ENCODE measurements around the gene PSEN1.

PSEN1 gene

GRCh38 chr14:73116079-73116665, 20.1 kb upstream of the PSEN1 start:
- no peak overlapping the region for H3K27ac ChIP-seq
- no peak for TF ChIP-seq CTCF (conservative IDR thresholded peaks at IDR 0.05)

GRCh38 chr14:73124180-73124894, 12.0 kb upstream of the PSEN1 start:
- H3K27ac ChIP-seq: no peak overlapping the region
- no peak for TF ChIP-seq CTCF (conservative IDR thresholded peaks at IDR 0.05)

GRCh38 chr14:73125169-73125588, 11.1 kb upstream of the PSEN1 start:
- no peak for TF ChIP-seq CTCF (conservative IDR thresholded peaks at IDR 0.05)
- no peak overlapping the region for H3K27ac ChIP-seq

- H3K27ac ChIP-seq: no peak overlapping the region
- TF ChIP-seq CTCF (conservative IDR thresholded peaks at IDR 0.05): no peak
Observed at GRCh38 chr14:73125746-73126145, 10.6 kb upstream of the PSEN1 start.

- H3K27ac ChIP-seq: no peak overlapping the region
- TF ChIP-seq CTCF (conservative IDR thresholded peaks at IDR 0.05): no peak
Observed at GRCh38 chr14:73133795-73134194, 2.5 kb upstream of the PSEN1 start.

GRCh38 chr14:73136085-73136386, 271 bp upstream of the PSEN1 start:
- no peak for TF ChIP-seq CTCF (conservative IDR thresholded peaks at IDR 0.05)
- peak overlapping the region; percentile 84 for H3K27ac ChIP-seq

GRCh38 chr14:73140811-73141323, 4.6 kb downstream of the PSEN1 start:
- no peak overlapping the region for H3K27ac ChIP-seq
- TF ChIP-seq CTCF (conservative IDR thresholded peaks at IDR 0.05): no peak

Measured in VCaP (cell line).